K562 (cell line): ENCODE results near the gene NEK3. TPM values are rescaled to one million over a fixed set of nuclear protein-coding genes. Genes with fewer than 3 reads are reported as not detected.
A peak's percentile ranks its signal among the peaks of the same experiment; 100 is the strongest.
"Not testable (repeated sequence)": the region's sequence is repeated elsewhere in the genome, so short reads cannot be mapped to it uniquely, and the experiment has no call there.

Experiments used
- CSDE1 ChIP-seq, 2 experiments: fragments of 450-650 bp; IDR thresholded peaks; 2 replicates each; pipeline ENCODE4 v1.6.1; 2016; ENCODE audit warnings: mild to moderate bottlenecking in 1 of 2
- DMBX1 ChIP-seq: fragments of 250-450 bp; sonication (Bioruptor Pico); IDR thresholded peaks from 2 replicates; pipeline ENCODE4 v1.8.0; 2022; ENCODE audit warnings: inconsistent platforms, mild to moderate bottlenecking, moderate library complexity, borderline replicate concordance
- EP300 ChIP-seq: IDR thresholded peaks from 2 replicates; pipeline ENCODE4 v1.6.1; 2012; ENCODE audit warnings: low read length, improper control_type of control experiment
- HDAC2 ChIP-seq: fragments of 450-650 bp; IDR thresholded peaks from 2 replicates; pipeline ENCODE4 v1.6.1; 2016; ENCODE audit warnings: mild to moderate bottlenecking
- KDM1A ChIP-seq, 2 experiments: fragments of 450-650 bp; IDR thresholded peaks; 2 replicates each; pipeline ENCODE4 v1.6.1; 2016; ENCODE audit warnings: mild to moderate bottlenecking in 2 of 2
- KLF16 ChIP-seq: IDR thresholded peaks from 2 replicates; pipeline ENCODE4 v1.6.1; 2016; ENCODE audit warnings: antibody characterized with exemption
- LCOR ChIP-seq: sonication (generic); formaldehyde crosslinking; IDR thresholded peaks from 2 replicates; pipeline ENCODE4 v1.8.0; 2022; ENCODE audit warnings: mild to moderate bottlenecking, missing genetic modification reagents
- MLLT1 ChIP-seq, 2 experiments: fragments of 450-650 bp; IDR thresholded peaks; 2 replicates each; pipeline ENCODE4 v1.6.1; 2016
- MNT ChIP-seq, 2 experiments: fragments of 450-650 bp; conservative IDR thresholded peaks; 2 replicates each; pipeline ENCODE4 v1.6.1; 2017; ENCODE audit warnings: mild to moderate bottlenecking in 2 of 2, moderate library complexity in 2 of 2
- MYC ChIP-seq, 2 experiments: fragments of 250-450 bp in 1 of 2; sonication (Bioruptor Pico) in 1 of 2; IDR thresholded peaks; 2 replicates each; pipeline versions ENCODE4 v1.5.1 to v1.6.1; 2012 to 2021; ENCODE audit warnings: low read depth in 2 of 2, borderline replicate concordance in 1 of 2, improper control_type of control experiment in 1 of 2, low read length in 1 of 2, mild to moderate bottlenecking in 1 of 2, moderate library complexity in 1 of 2
- NCOR1 ChIP-seq: fragments of 450-650 bp; IDR thresholded peaks from 2 replicates; pipeline ENCODE4 v1.6.1; 2016; ENCODE audit warnings: mild to moderate bottlenecking, moderate library complexity
- NFIC ChIP-seq: fragments of 450-650 bp; IDR thresholded peaks from 2 replicates; pipeline ENCODE4 v1.6.1; 2017; ENCODE audit warnings: mild to moderate bottlenecking, inconsistent platforms
- PKNOX1 ChIP-seq: fragments of 450-650 bp; IDR thresholded peaks from 2 replicates; pipeline ENCODE4 v1.6.1; 2016
- PML ChIP-seq: IDR thresholded peaks from 2 replicates; pipeline ENCODE4 v1.6.1; 2012; ENCODE audit warnings: low read length, inconsistent platforms
- SMARCE1 ChIP-seq: fragments of 450-650 bp; IDR thresholded peaks from 2 replicates; pipeline ENCODE4 v1.7.1; 2016; ENCODE audit warnings: mild to moderate bottlenecking
- STAT5A ChIP-seq: IDR thresholded peaks from 2 replicates; pipeline ENCODE4 v1.6.1; 2012; ENCODE audit warnings: low read length, inconsistent platforms, borderline replicate concordance
- TFAP4 ChIP-seq: sonication (generic); formaldehyde crosslinking; IDR thresholded peaks from 2 replicates; pipeline ENCODE4 v1.8.0; 2022; ENCODE audit warnings: missing genetic modification reagents, mild to moderate bottlenecking, moderate library complexity, borderline replicate concordance
- TRIM24 ChIP-seq, 2 experiments: fragments of 450-650 bp; IDR thresholded peaks; 2 replicates each; pipeline ENCODE4 v1.6.1; 2016
- ZEB2 ChIP-seq: fragments of 450-650 bp; IDR thresholded peaks from 2 replicates; pipeline ENCODE4 v1.6.1; 2016
- ZFX ChIP-seq: sonication (generic); formaldehyde crosslinking; IDR thresholded peaks from 2 replicates; pipeline ENCODE4 v1.8.0; 2022; ENCODE audit warnings: mild to moderate bottlenecking, missing genetic modification reagents, moderate library complexity
- ZNF395 ChIP-seq: fragments of 200-800 bp; sonication (Bioruptor generic); IDR thresholded peaks from 2 replicates; pipeline ENCODE4 v1.6.1; 2017; ENCODE audit warnings: missing genetic modification characterization, missing compliant biosample characterization
- polyA plus RNA-seq, 8 experiments: library from polyadenylated mRNA; depleted of rRNA in 4 of 8; stranded (reverse) in 5 of 8; unstranded in 3 of 8; fragments of >200 nt; fragmentation: Nextera tagmentation in 2 of 8; fragmentation: Illumina TruSeq in 1 of 8; extraction: Ambion mirVana in 2 of 8; extraction: Trizol in 1 of 8; gene quantifications; 2 replicates each; pipeline versions ENCODE4 v1.2.1 to v1.2.3, GENCODE V29; 2011 to 2014; ENCODE audit warnings: inconsistent platforms in 1 of 8, missing spikeins in 1 of 8
- total RNA-seq, 7 experiments: library from RNA; depleted of rRNA in 6 of 7; stranded (reverse); fragments of >200 nt in 6 of 7; fragmentation: Illumina TruSeq in 2 of 7; extraction: Trizol in 2 of 7; gene quantifications; 2 replicates each; pipeline versions ENCODE4 v1.2.1 to v1.2.3, GENCODE V29; 2011 to 2021; ENCODE audit warnings: low replicate concordance in 1 of 7

NEK3 gene
- total and polyA plus RNA-seq, 9 of the 15 experiments (the other 6 are each of a cell fraction or from before 2014, with no cell fraction given), result 6.2 to 11.0 (median 9.3) TPM

GRCh38 chr13:52187424-52188187 is 28.2 kb upstream of the NEK3 start (continued):
- TF ChIP-seq TFAP4 (CRISPR knock-in tag), result peak; percentile 94
- TF ChIP-seq DMBX1 (CRISPR knock-in tag), result peak; percentile 52; the same call in 1 of the 2 replicates
- TF ChIP-seq PKNOX1, result peak; percentile 77
- peak; percentile 63 for TF ChIP-seq ZEB2
- peak; percentile 45; the same call in 1 of the 2 replicates for TF ChIP-seq NFIC
- peak; percentile 36; the same call in 1 of the 2 replicates for TF ChIP-seq STAT5A
- peak; percentile 65 to 75 for TF ChIP-seq KDM1A (IDR thresholded peaks at IDR 0.05)
- peak; percentile 51; the same call in 1 of the 2 replicates for TF ChIP-seq ZNF395 (CRISPR knock-in tag)
- TF ChIP-seq LCOR (CRISPR knock-in tag), result peak; percentile 47; the same call in 1 of the 2 replicates
- TF ChIP-seq PML, result peak; percentile 67; the same call in 1 of the 2 replicates
- TF ChIP-seq ZFX, result 0 out of 2 replicates have a peak, but pooled peaks have one; percentile 16
- peak; percentile 79 for TF ChIP-seq EP300
- TF ChIP-seq KLF16, result peak; percentile 75
- peak in 1 of 2 experiments; percentile 45; a peak in 1 of 4 replicates for TF ChIP-seq TRIM24 (IDR thresholded peaks at IDR 0.05)
- TF ChIP-seq MYC (IDR thresholded peaks at IDR 0.05; ENCODE audit: low read depth, low read length), result peak; percentile 69
- TF ChIP-seq MYC (CRISPR knock-in tag; IDR thresholded peaks at IDR 0.05; ENCODE audit: borderline replicate concordance, low read depth), result not testable (repeated sequence)
- TF ChIP-seq MNT (conservative IDR thresholded peaks at IDR 0.05), result peak; percentile 65 to 78
- peak; percentile 75 for TF ChIP-seq NCOR1
- peak; percentile 60; the same call in 1 of the 2 replicates for TF ChIP-seq SMARCE1
- TF ChIP-seq CSDE1 (IDR thresholded peaks at IDR 0.05), result peak in 1 of 2 experiments; percentile 67; a peak in 1 of 4 replicates
- peak; percentile 53; the same call in 1 of the 2 replicates for TF ChIP-seq HDAC2
- peak in 1 of 2 experiments; percentile 82; a peak in 1 of 4 replicates for TF ChIP-seq MLLT1 (IDR thresholded peaks at IDR 0.05)
